Aorta (tissue), 5 donors: ENCODE results near the gene EEPD1. TPM values are rescaled to one million over a fixed set of nuclear protein-coding genes. Genes with fewer than 3 reads are reported as not detected.

Experiments
- ATAC-seq: fragments of 200-7000 bp; cut with Tn5 transposase; one replicate; pipeline ENCODE4 v1.9.1; 2022; ENCODE audit warnings: moderate library complexity; ENCODE audit not compliant: low FRiP score
- DNase-seq, 2 donors: peaks; one replicate each; pipeline ENCODE4 v3.0.0-alpha.2; 2020
- H3K27ac ChIP-seq, 2 donors: one replicate each; pipeline ENCODE4 v1.5.1; 2013; ENCODE audit warnings: low read length in 2 of 2, mild to moderate bottlenecking in 2 of 2, moderate library complexity in 2 of 2, control low read depth in 1 of 2, inconsistent platforms in 1 of 2, low read depth in 1 of 2
- H3K27me3 ChIP-seq, 2 donors: one replicate each; pipeline ENCODE4 v1.6.1; 2013; ENCODE audit warnings: control low read depth in 1 of 2, low read length in 1 of 2, mild to moderate bottlenecking in 1 of 2, moderate library complexity in 1 of 2; ENCODE audit not compliant: insufficient read depth in 2 of 2, control insufficient read depth in 1 of 2
- H3K36me3 ChIP-seq, 2 donors: one replicate each; pipeline ENCODE4 v1.6.1; 2013; ENCODE audit warnings: control low read depth in 1 of 2, low read length in 1 of 2, mild to moderate bottlenecking in 1 of 2; ENCODE audit not compliant: insufficient read depth in 2 of 2, control insufficient read depth in 1 of 2
- H3K4me1 ChIP-seq, 2 donors: one replicate each; pipeline ENCODE4 v1.6.1; 2013; ENCODE audit warnings: low read length in 2 of 2, control low read depth in 1 of 2, mild to moderate bottlenecking in 1 of 2, moderate library complexity in 1 of 2; ENCODE audit not compliant: insufficient read depth in 2 of 2, control insufficient read depth in 1 of 2
- H3K4me3 ChIP-seq, 2 donors: one replicate each; pipeline ENCODE4 v1.5.1; 2013; ENCODE audit warnings: low read length in 2 of 2, control low read depth in 1 of 2, mild to moderate bottlenecking in 1 of 2
- H3K9me3 ChIP-seq: one replicate; pipeline ENCODE4 v1.6.1; 2013; ENCODE audit warnings: mild to moderate bottlenecking, low read length; ENCODE audit not compliant: control insufficient read depth
- WGBS, 2 donors: extraction: QIAGEN DNeasy Blood & Tissue Kit; methylation state at CpG; one replicate each; pipeline ENCODE4 v1.1.7; 2013; 5-methylcytosine and 5-hydroxymethylcytosine counted together
- intact Hi-C, 2 donors: fragments of 100-400 bp; cut with DNase I; formaldehyde crosslinking; loops; one replicate each; pipeline versions ENCODE4 v1.14.2 to v1.15.0; 2022
- polyA plus RNA-seq, 2 donors: library from polyadenylated mRNA; stranded (reverse); fragments of 200-250 nt; gene quantifications; one replicate each; pipeline ENCODE4 v1.2.3, GENCODE V29; 2013
- total RNA-seq, 2 donors: library from RNA; stranded (reverse); fragmentation: NEBNext Ultra II Directional; extraction: Animal tissue kit (Norgen Biotek cat#: 25700); gene quantifications; one replicate each; pipeline ENCODE4 v1.2.1, GENCODE V29; 2021
- donor health status: healthy with polysubstance abuse.
- donor health status: Bipolar disorder and iron deficiency.
- donor health status: DM: no; HTN: no; CAD: no.
- donor health status: DM: no; HTN: no; CAD: no.
- donor health status: DM: yes; HTN: yes; CAD: no.

EEPD1 gene
- total and polyA plus RNA-seq, 4 donors, result 12.4 to 100 (median 14.9) TPM

DNA sequence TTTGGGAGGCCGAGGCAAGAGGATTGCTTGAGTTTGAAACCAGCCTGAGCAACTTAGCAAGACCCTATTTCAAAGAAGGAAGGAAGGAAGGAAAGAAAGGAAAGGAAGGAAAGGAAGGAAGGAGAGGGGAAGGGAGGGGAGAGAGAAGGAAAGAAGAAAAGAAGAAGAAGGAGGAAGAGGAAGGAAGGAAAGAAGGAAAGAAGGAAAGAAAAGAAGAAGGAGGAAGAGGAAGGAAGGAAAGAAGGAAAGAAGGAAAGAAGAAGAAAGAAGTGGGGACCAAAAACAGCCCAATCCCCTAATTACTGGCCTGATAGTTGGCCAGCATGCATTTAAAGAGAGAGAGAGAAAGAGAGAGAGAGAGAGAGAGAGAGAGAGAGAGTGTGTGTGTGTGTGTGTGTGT is 66.4 kb downstream of the EEPD1 start:
- H3K36me3 ChIP-seq, result no peaks in the 10 kb centered on the region
- H3K4me1 ChIP-seq, result no peaks in the 10 kb centered on the region
- no peaks in the 10 kb centered on the region for H3K27me3 ChIP-seq
- no peak overlapping the region for H3K4me3 ChIP-seq
- WGBS, 2 donors, result 92 to 96% methylated on average over 1 of the region's 1 CpG
- no peak overlapping the region for H3K27ac ChIP-seq
- ATAC-seq, result no peak
- DNase-seq, result no peak
- H3K9me3 ChIP-seq, result no peaks in the 10 kb centered on the region
- intact Hi-C loops, result no loop called here

DNA sequence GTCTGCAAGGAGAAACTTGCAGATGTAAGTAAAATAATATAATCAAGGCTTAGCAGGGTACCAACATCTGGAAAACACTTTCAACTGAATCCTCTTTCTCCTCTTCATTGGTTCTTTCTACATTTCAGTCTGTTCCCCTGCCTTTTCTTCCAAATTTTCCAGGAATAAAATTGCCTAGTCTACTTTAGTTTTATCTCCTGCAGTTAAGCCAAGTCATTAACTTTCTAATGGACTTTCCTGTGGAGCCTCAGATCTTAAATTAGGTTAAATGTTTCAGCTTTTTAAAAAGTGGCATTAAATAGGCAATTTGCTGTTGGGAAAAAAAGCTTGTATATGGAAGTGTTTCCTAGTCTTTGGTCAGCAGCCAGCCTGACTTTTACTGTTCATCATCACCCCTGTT is 70.8 kb downstream of the EEPD1 start:
- no peaks in the 10 kb centered on the region for H3K36me3 ChIP-seq
- H3K9me3 ChIP-seq, result no peaks in the 10 kb centered on the region
- no peaks in the 10 kb centered on the region for H3K27me3 ChIP-seq
- DNase-seq (no peak), ATAC-seq (no peak)
- H3K4me1 ChIP-seq, result peaks cover 0 to 3% of the 10 kb centered on the region in 2 donors
- intact Hi-C loops, result no loop called here
- H3K27ac ChIP-seq, result no peak overlapping the region
- no peak overlapping the region for H3K4me3 ChIP-seq

DNA sequence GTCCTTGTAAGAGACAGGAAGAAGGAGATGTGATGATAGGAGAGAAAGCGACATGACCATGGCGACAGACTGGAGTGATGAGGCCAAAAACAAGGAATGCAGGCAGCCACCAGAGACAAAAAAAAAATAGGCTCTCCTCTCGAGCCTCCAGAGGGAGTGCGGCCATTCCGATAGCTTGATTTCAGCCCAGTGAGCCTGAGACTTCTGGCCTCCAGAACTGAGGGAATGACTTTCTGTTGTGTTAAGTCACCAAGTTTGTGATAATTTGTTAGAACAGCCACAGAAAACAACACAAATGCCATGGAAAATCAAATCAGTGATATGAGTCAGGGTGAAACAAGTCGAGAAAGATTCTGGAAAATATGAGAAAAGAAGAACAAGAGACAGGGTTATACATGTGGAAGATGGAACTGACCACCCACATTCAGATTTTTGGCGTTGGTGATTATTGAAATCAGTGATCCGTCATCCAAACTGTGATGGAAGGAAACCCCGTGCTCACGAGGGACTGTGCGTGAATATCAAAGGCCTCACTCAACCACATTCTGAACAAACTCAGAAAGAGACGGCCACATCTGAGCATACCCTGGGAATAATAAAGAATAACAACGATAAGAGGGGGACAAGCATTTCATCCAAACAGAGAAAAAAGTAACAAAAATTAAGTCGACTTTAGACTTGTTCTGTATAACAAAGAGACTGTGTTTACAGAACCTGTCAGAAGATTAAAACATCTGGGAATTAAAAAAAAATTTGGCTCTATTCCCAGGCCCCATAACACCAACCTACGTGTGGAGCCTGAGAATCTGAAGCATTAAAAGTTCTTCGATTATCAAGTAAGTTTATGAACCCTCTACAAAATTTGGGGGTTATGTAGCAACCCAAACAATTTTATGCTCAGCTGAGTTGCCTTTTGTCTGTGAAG is 72.1 kb downstream of the EEPD1 start:
- no peaks in the 10 kb centered on the region for H3K27me3 ChIP-seq
- H3K4me1 ChIP-seq, result peaks cover 0 to 3% of the 10 kb centered on the region in 2 donors
- intact Hi-C loops, result no loop called here
- peak overlapping the region; percentile 18 to 61 for H3K27ac ChIP-seq
- H3K4me3 ChIP-seq, result no peak overlapping the region
- ATAC-seq (no peak), DNase-seq (no peak)
- H3K36me3 ChIP-seq, result no peaks in the 10 kb centered on the region
- 12 to 24% methylated on average over 16 of the region's 16 CpGs for WGBS, 2 donors
- H3K9me3 ChIP-seq, result no peaks in the 10 kb centered on the region

DNA sequence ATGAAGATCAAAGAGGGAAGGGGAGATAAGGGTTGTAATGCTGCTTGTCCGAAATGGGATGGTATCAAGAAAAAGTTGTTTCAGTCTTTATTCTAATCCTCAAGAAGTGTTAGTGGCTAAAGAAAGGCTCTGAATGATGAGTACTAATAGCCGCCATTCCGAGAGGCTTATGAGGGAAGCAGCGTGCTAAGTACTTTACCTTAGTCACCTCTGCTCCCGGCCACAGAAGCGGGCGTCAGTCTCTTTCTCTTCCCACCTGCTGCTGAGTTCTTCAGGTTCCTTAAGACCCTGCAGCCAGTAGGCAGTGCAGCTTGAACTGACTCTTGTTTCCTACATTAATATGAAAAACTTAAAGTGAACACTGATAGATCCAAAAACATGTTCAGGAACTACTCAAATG is 73.1 kb downstream of the EEPD1 start:
- DNase-seq (no peak), ATAC-seq (no peak)
- H3K27ac ChIP-seq, result peak overlapping the region in 1 of 2 donors; percentile 51
- no peak overlapping the region for H3K4me3 ChIP-seq
- intact Hi-C loops, result no loop called here
- no peaks in the 10 kb centered on the region for H3K9me3 ChIP-seq
- H3K36me3 ChIP-seq, result no peaks in the 10 kb centered on the region
- 91 to 93% methylated on average over 7 of the region's 7 CpGs for WGBS, 2 donors
- H3K4me1 ChIP-seq, result peaks cover 0 to 3% of the 10 kb centered on the region in 2 donors
- no peaks in the 10 kb centered on the region for H3K27me3 ChIP-seq

DNA sequence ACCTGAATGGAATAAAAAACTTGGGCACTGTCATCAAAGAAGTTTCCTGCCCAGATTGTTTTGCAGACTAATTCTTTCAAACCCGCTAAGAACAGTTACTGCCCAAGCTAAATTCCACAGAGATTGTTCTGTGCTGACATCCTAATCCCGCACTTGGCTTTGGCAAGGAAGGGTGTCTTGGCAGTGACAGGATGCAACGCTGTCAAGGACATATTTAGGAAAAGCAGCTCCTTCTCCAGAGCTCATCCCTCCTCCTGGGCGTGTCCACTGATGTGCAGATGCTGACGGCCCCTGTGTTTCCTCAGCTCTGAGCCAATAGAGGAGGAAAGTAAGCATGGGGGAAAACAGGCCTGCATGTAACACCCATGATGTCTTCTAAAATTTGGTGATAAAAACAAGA is 74.2 kb downstream of the EEPD1 start:
- WGBS, 2 donors, result 16 to 18% methylated on average over 5 of the region's 5 CpGs
- Histone ChIP-seq H3K9me3 (no peaks in the 10 kb centered on the region), H3K4me1 (peaks cover 0 to 3% of the 10 kb centered on the region in 2 donors), H3K4me3 (no peak overlapping the region), H3K27ac (peak overlapping the region; percentile 3 to 82), H3K36me3 (no peaks in the 10 kb centered on the region), H3K27me3 (no peaks in the 10 kb centered on the region)
- intact Hi-C loops, result no loop called here
- ATAC-seq (peak; percentile 55), DNase-seq (peak in 1 of 2 donors; percentile 66)

DNA sequence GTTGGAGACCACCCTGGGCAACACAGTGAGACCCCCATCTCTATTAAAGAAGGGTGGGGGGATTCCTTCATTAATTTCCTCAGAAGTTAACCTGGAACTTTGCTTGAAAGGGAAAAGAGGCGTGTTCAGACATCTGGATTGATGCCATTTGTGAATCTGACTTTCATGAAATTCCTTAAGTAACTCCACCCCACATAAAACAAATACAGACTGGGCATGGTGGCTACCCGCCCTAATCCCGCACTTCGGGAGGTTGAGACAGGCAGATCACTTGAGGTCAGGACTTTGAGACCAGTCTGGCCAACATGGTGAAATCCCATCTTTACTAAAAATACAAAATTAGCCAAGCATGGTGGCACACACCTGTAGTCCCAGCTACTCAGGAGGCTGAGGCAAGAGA is 75.0 kb downstream of the EEPD1 start:
- Histone ChIP-seq H3K9me3 (no peaks in the 10 kb centered on the region), H3K4me3 (no peak overlapping the region), H3K27me3 (no peaks in the 10 kb centered on the region), H3K36me3 (no peaks in the 10 kb centered on the region), H3K4me1 (peaks cover 0 to 3% of the 10 kb centered on the region in 2 donors), H3K27ac (no peak overlapping the region)
- DNase-seq, result no peak
- intact Hi-C loops, result no loop called here
- WGBS, 2 donors, result 40 to 59% methylated on average over 4 of the region's 4 CpGs
- ATAC-seq, result no peak

DNA sequence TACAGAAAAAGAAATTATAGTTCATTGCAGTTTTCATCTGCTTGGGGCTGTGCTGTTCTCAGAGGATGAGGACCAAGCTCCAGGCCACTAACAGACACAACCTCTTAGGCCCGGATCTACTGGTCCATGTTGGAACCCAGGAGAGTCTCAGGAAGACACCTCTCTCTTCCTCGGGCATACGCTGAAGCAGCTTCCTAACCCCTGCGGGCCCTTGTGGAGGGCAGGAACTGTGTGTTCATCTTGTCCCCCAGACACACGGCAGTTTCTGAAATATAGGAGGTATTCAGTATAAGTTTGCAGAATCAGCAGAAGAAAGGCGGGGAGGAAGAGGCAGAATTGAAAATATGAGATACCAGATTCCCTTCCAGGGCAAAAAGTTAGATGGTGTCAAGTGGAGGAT is 78.4 kb downstream of the EEPD1 start:
- WGBS, 2 donors, result 92 to 93% methylated on average over 6 of the region's 6 CpGs
- Histone ChIP-seq H3K27ac (peak overlapping the region; percentile 1 to 22), H3K27me3 (no peaks in the 10 kb centered on the region)

DNA sequence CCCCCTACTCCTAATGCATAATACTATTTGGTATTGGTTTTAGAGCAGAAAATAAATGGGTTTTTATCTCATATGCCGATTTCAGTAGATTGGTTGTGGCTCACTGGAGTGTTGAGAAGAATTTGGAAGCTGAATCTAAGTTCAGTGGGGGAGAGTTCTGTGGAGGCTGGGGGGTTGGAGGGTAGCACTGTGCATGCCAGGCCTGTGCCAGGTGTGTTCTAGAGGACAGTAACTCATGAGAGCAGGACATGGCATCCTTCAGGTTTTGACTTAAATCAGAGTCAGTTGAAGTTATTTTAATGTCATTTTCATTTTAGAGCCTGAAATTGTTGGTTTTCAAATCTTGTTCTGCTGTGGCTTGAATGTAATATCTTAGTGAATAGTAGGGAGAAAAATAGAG is 79.5 kb downstream of the EEPD1 start:
- intact Hi-C loops, result no loop called here
- DNase-seq, result no peak
- WGBS, 2 donors, result 4 to 9% methylated on average over 1 of the region's 1 CpG
- Histone ChIP-seq H3K36me3 (no peaks in the 10 kb centered on the region), H3K4me3 (no peak overlapping the region), H3K27me3 (no peaks in the 10 kb centered on the region), H3K27ac (peak overlapping the region; percentile 64 to 72), H3K9me3 (no peaks in the 10 kb centered on the region), H3K4me1 (no peaks in the 10 kb centered on the region)
- no peak for ATAC-seq

More for the DNA sequence above, 78.4 kb downstream of the EEPD1 start:
- no peak overlapping the region for H3K4me3 ChIP-seq
- no peaks in the 10 kb centered on the region for H3K36me3 ChIP-seq
- ATAC-seq, result no peak
- DNase-seq, result no peak
- intact Hi-C loops, result no loop called here
- H3K9me3 ChIP-seq, result no peaks in the 10 kb centered on the region
- H3K4me1 ChIP-seq, result no peaks in the 10 kb centered on the region

DNA sequence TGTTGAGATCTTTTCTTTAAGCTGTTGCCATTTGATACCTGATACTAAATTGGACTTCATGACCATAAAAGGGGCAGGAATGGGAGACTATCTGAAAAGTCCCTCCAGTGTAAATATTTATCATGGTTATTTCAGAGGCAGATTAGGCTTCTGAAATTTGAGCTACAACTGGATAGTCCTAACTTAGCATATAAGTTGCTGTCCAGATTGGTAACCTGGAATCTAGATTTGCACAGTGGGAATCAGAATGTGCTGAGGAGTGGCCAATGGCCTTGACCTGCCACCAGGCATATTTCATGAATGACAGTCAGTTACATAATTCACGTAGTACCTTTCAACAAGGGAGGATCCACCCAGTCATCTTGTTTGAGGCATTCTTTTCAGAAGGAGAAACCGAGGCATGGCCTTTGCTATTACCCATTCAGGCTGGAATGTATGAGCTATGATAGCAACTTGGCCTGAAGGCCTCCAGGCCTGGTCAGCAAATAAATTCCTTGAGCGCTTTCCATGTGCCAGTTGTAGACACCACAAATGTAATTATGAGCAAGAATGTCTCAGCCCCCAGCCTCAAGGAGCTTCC is 80.0 kb downstream of the EEPD1 start:
- Histone ChIP-seq H3K27me3 (no peaks in the 10 kb centered on the region), H3K36me3 (no peaks in the 10 kb centered on the region), H3K27ac (peak overlapping the region in 1 of 2 donors; percentile 42), H3K4me3 (no peak overlapping the region), H3K4me1 (no peaks in the 10 kb centered on the region), H3K9me3 (no peaks in the 10 kb centered on the region)
- WGBS, 2 donors, result 35 to 37% methylated on average over 3 of the region's 3 CpGs
- ATAC-seq (no peak), DNase-seq (no peak)
- intact Hi-C loops, result no loop called here
